Retinal pigment epithelial cell (primary cell): ENCODE data around the gene CCDC54.

Experiments
- DNase-seq: peaks from one replicate; pipeline ENCODE4 v3.0.0-alpha.2; 2010; ENCODE audit warnings: low read depth
- H3K4me3 ChIP-seq: 2 replicates; pipeline ENCODE4 v1.5.1; 2011; ENCODE audit warnings: mild to moderate bottlenecking, low read length, control low read depth, moderate library complexity
- CTCF ChIP-seq: conservative IDR thresholded peaks from 2 replicates; pipeline ENCODE4 v1.5.1; 2011; ENCODE audit warnings: low read depth, low read length, control low read depth, inconsistent platforms

CCDC54 gene

GRCh38 chr3:107387555-107387954 is 10.3 kb downstream of the CCDC54 start:
- DNase-seq, result no peak
- no peak for TF ChIP-seq CTCF
- no peak overlapping the region for H3K4me3 ChIP-seq

- TF ChIP-seq CTCF, result no peak
- H3K4me3 ChIP-seq, result no peak overlapping the region
- DNase-seq, result peak; percentile 73
Observed at GRCh38 chr3:107392549-107393165, 15.4 kb downstream of the CCDC54 start.

- no peak overlapping the region for H3K4me3 ChIP-seq
- no peak for TF ChIP-seq CTCF
- DNase-seq, result no peak
Observed at GRCh38 chr3:107394502-107394901, 17.3 kb downstream of the CCDC54 start.

- H3K4me3 ChIP-seq, result no peak overlapping the region
- no peak for DNase-seq
- TF ChIP-seq CTCF, result no peak
Observed at GRCh38 chr3:107395066-107395465, 17.8 kb downstream of the CCDC54 start.

GRCh38 chr3:107401301-107401700 is 24.1 kb downstream of the CCDC54 start:
- no peak for DNase-seq
- TF ChIP-seq CTCF, result no peak
- no peak overlapping the region for H3K4me3 ChIP-seq

GRCh38 chr3:107402214-107402613 is 25.0 kb downstream of the CCDC54 start:
- H3K4me3 ChIP-seq, result no peak overlapping the region
- DNase-seq, result no peak
- no peak for TF ChIP-seq CTCF

GRCh38 chr3:107404727-107405469 is 27.7 kb downstream of the CCDC54 start:
- no peak for TF ChIP-seq CTCF
- no peak for DNase-seq
- H3K4me3 ChIP-seq, result no peak overlapping the region
